ENCODE results near the gene GPAT2. TPM values are rescaled to one million over a fixed set of nuclear protein-coding genes. Genes with fewer than 3 reads are reported as not detected.

GPAT2 gene
- total and polyA plus RNA-seq, 2 of the 13 experiments (the other 11 are each of a cell fraction or from before 2014, with no cell fraction given), result not detected

- H3K27ac ChIP-seq (ENCODE audit: extremely low read length, insufficient read depth, low read length), result no peak overlapping the region
- no peak overlapping the region for H3K4me3 ChIP-seq (replicated peaks in 1 of 3; ENCODE audit: insufficient read depth in 1 of 3, low read depth in 2 of 3, low read length in 3 of 3)
- no peak overlapping the region for H2AFZ ChIP-seq (ENCODE audit: low read length)
- ChIA-PET POLR2A (no interaction called here), CTCF (ENCODE audit: low intra/inter-chr PET ratio, low total read pairs) (no interaction called here)
- H3K9ac ChIP-seq (ENCODE audit: insufficient read depth, low read depth, low read length), result no peak overlapping the region
- BruUV-seq (replicated peaks), result no TSS peak
- no peaks in the 10 kb centered on the region for H3K9me3 ChIP-seq (ENCODE audit: low read length)
- intact Hi-C loops (cut with micrococcal nuclease; ENCODE audit: unreplicated experiment), result no loop called here
- TF ChIP-seq, protein P1, sequence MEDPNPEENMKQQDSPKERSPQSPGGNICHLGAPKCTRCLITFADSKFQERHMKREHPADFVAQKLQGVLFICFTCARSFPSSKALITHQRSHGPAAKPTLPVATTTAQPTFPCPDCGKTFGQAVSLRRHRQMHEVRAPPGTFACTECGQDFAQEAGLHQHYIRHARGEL (CRISPR knock-in tag; IDR thresholded peaks at IDR 0.05), result no peak
- no peak for TF ChIP-seq AGO1 (IDR thresholded peaks at IDR 0.05; ENCODE audit: low read depth, low read length, poor library complexity, severe bottlenecking)
- no peak for TF ChIP-seq CBFB (CRISPR knock-in tag; IDR thresholded peaks at IDR 0.05)
- TF ChIP-seq ATAD3A (CRISPR knock-in tag; IDR thresholded peaks at IDR 0.05), result no peak
- TF ChIP-seq, protein P2, sequence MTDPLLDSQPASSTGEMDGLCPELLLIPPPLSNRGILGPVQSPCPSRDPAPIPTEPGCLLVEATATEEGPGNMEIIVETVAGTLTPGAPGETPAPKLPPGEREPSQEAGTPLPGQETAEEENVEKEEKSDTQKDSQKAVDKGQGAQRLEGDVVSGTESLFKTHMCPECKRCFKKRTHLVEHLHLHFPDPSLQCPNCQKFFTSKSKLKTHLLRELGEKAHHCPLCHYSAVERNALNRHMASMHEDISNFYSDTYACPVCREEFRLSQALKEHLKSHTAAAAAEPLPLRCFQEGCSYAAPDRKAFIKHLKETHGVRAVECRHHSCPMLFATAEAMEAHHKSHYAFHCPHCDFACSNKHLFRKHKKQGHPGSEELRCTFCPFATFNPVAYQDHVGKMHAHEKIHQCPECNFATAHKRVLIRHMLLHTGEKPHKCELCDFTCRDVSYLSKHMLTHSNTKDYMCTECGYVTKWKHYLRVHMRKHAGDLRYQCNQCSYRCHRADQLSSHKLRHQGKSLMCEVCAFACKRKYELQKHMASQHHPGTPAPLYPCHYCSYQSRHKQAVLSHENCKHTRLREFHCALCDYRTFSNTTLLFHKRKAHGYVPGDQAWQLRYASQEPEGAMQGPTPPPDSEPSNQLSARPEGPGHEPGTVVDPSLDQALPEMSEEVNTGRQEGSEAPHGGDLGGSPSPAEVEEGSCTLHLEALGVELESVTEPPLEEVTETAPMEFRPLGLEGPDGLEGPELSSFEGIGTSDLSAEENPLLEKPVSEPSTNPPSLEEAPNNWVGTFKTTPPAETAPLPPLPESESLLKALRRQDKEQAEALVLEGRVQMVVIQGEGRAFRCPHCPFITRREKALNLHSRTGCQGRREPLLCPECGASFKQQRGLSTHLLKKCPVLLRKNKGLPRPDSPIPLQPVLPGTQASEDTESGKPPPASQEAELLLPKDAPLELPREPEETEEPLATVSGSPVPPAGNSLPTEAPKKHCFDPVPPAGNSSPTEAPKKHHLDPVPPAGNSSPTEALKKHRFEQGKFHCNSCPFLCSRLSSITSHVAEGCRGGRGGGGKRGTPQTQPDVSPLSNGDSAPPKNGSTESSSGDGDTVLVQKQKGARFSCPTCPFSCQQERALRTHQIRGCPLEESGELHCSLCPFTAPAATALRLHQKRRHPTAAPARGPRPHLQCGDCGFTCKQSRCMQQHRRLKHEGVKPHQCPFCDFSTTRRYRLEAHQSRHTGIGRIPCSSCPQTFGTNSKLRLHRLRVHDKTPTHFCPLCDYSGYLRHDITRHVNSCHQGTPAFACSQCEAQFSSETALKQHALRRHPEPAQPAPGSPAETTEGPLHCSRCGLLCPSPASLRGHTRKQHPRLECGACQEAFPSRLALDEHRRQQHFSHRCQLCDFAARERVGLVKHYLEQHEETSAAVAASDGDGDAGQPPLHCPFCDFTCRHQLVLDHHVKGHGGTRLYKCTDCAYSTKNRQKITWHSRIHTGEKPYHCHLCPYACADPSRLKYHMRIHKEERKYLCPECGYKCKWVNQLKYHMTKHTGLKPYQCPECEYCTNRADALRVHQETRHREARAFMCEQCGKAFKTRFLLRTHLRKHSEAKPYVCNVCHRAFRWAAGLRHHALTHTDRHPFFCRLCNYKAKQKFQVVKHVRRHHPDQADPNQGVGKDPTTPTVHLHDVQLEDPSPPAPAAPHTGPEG (CRISPR knock-in tag; IDR thresholded peaks at IDR 0.05), result no peak
- TF ChIP-seq, protein P3, sequence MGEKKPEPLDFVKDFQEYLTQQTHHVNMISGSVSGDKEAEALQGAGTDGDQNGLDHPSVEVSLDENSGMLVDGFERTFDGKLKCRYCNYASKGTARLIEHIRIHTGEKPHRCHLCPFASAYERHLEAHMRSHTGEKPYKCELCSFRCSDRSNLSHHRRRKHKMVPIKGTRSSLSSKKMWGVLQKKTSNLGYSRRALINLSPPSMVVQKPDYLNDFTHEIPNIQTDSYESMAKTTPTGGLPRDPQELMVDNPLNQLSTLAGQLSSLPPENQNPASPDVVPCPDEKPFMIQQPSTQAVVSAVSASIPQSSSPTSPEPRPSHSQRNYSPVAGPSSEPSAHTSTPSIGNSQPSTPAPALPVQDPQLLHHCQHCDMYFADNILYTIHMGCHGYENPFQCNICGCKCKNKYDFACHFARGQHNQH (CRISPR knock-in tag; IDR thresholded peaks at IDR 0.05), result no peak
- TF ChIP-seq MBD4 (IDR thresholded peaks at IDR 0.05; ENCODE audit: borderline replicate concordance, low read length), result no peak
- TF ChIP-seq DPF2 (CRISPR knock-in tag; IDR thresholded peaks at IDR 0.05; ENCODE audit: borderline replicate concordance, low read depth), result no peak
- DNase-seq (ENCODE audit: low spot score), result no peak
- ATAC-seq, result peak; percentile 17; the same call in 2 of the 3 replicates
- peaks cover under 1% of the 10 kb centered on the region; the same call in 1 of the 2 replicates for H3K4me1 ChIP-seq (ENCODE audit: insufficient read depth, low read length)
- no peaks in the 10 kb centered on the region for H4K20me1 ChIP-seq (ENCODE audit: insufficient read depth, low read length)
- H3K36me3 ChIP-seq (replicated peaks in 1 of 2; ENCODE audit: control insufficient read depth in 1 of 2, insufficient read depth in 2 of 2, low read length in 2 of 2), result no peaks in the 10 kb centered on the region
- in situ Hi-C loops (cut with HindIII; ENCODE audit: extremely low pct_ligation_motif_present, low pct_unique_long_range_greater_than_20kb), result no loop called here
- 39% methylated on average over 16 of the region's 22 CpGs for WGBS (ENCODE audit: low lambda C conversion rate)
- peaks cover 8 to 19% of the 10 kb centered on the region in 2 experiments; a peak in 4 of 5 replicates for H3K27me3 ChIP-seq (ENCODE audit: control insufficient read depth in 1 of 2, insufficient read depth in 2 of 2, low read length in 2 of 2)
- no peak for FAIRE-seq
- H3K4me2 ChIP-seq (ENCODE audit: low read depth, low read length), result no peak overlapping the region
- H3K79me2 ChIP-seq (ENCODE audit: insufficient read depth, low read length), result no peaks in the 10 kb centered on the region
These were observed 49.5 kb upstream of the GPAT2 start for GRCh38 chr2:96083989-96084857.

Measured in HepG2 (cell line).